Upper lobe of right lung (tissue), 1 donor: ENCODE measurements around the gene ABRAXAS1. TPM values are rescaled to one million over a fixed set of nuclear protein-coding genes. Genes with fewer than 3 reads are reported as not detected.

Source experiments
- ATAC-seq: fragments of 200-7000 bp; cut with Tn5 transposase; one replicate; pipeline ENCODE4 v1.9.1; 2020; ENCODE audit warnings: mild to moderate bottlenecking, moderate library complexity
- DNase-seq: peaks from one replicate; pipeline ENCODE4 v3.0.0-alpha.2; 2020
- H3K27ac ChIP-seq: fragments of 200-600 bp; one replicate; pipeline ENCODE4 v1.8.0; 2022
- H3K27me3 ChIP-seq: fragments of 200-600 bp; one replicate; pipeline ENCODE4 v1.8.0; 2022; ENCODE audit warnings: mild to moderate bottlenecking
- H3K36me3 ChIP-seq: fragments of 200-600 bp; one replicate; pipeline ENCODE4 v1.8.0; 2022
- H3K4me1 ChIP-seq: fragments of 200-600 bp; one replicate; pipeline ENCODE4 v1.8.0; 2022
- H3K4me3 ChIP-seq: fragments of 200-600 bp; one replicate; pipeline ENCODE4 v1.8.0; 2022; ENCODE audit warnings: mild to moderate bottlenecking
- H3K9me3 ChIP-seq: fragments of 200-600 bp; one replicate; pipeline ENCODE4 v1.8.0; 2022
- CTCF ChIP-seq: fragments of 200-600 bp; IDR thresholded peaks from one replicate; pipeline ENCODE4 v1.8.0; 2022; ENCODE audit warnings: antibody characterized with exemption
- intact Hi-C: fragments of 100-400 bp; cut with DNase I; formaldehyde crosslinking; loops from one replicate; pipeline ENCODE4 v1.11.0; 2022
- total RNA-seq: library from RNA; stranded (reverse); fragmentation: NEBNext Ultra II Directional; extraction: Animal tissue kit (Norgen Biotek cat#: 25700); gene quantifications from one replicate; pipeline ENCODE4 v1.2.1, GENCODE V29; 2021
- donor health status: DM: no; HTN: yes; CAD: no; lungs with severe emphysema.

ABRAXAS1 gene
- total RNA-seq, 1 donor from 2014 or later: 12.0 TPM

- DNase-seq (no peak), ATAC-seq (no peak)
- TF ChIP-seq CTCF: no peak
- intact Hi-C loops: no loop called here
- H3K36me3 ChIP-seq: peaks cover 48% of the 10 kb centered on the region
- H3K27me3 ChIP-seq: no peaks in the 10 kb centered on the region
- H3K27ac ChIP-seq: peak overlapping the region; percentile 99
- peak overlapping the region; percentile 80 for H3K4me3 ChIP-seq
- no peaks in the 10 kb centered on the region for H3K9me3 ChIP-seq
- peaks cover 22% of the 10 kb centered on the region for H3K4me1 ChIP-seq
Measured at GRCh38 chr4:83456184-83456501, 28.8 kb downstream of the ABRAXAS1 start.

DNA sequence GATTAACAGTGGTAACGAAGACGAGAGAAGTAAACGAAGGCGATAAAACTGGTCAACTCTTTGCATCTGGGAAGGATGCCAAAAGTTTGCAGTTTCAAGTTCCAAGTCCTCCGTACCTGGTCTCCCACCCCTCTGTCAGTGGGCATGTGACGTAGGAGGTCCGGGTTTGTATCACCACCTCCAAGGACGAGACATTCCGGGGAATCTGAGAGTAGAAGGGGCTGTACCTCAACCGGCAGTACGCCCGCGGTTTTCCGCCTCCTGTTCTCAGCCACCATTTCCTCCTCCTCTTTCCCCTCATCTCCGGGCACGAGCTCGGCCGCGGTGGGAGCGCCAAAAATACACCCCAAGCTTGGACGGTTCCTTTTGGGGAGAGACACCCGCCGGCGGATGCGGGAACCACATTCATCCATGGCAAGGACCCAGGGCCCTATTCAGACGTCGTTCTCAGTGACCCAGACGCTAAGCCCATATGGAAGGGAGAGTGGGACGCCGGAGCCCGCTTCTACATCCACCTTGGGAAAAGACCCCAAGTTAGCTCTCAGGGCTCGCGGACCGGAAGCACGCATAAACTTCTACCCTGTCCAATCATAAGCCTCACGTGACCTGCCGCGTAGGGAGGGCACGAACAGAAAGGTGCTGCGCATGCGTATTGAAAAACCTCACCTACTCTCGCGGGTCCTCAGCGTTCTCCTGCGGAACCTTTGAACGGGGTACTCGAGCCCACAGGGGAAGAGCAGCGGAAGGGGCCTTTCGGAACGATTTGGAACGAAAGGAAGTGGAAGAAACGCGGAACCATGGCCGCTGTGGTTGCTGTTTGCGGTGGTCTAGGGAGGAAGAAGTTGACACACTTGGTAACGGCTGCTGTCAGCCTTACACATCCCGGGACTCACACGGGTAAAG lies 29.4 kb downstream of the ABRAXAS1 start, which contains the start of the genes HELQ and MRPS18C:
TSS of gene HELQ (minus strand) at position 543 of the 903 bp plus-strand sequence. CDS start at position 413, 130 bp downstream.
TSS of gene MRPS18C (plus strand) at position 778 of the 903 bp plus-strand sequence. CDS start at position 798, 20 bp downstream.
- DNase-seq (peak; percentile 96), ATAC-seq (peak; percentile 98)
- Histone ChIP-seq H3K9me3 (no peaks in the 10 kb centered on the region), H3K4me1 (peaks cover 22% of the 10 kb centered on the region), H3K4me3 (peak within 1 kb of the TSS; percentile 80), H3K27ac (peak within 1 kb of the TSS; percentile 99), H3K27me3 (no peaks in the 10 kb centered on the region), H3K36me3 (peaks cover 42% of the 10 kb centered on the region)
- peak; percentile 25 for TF ChIP-seq CTCF
- intact Hi-C loops: no loop called here

DNA sequence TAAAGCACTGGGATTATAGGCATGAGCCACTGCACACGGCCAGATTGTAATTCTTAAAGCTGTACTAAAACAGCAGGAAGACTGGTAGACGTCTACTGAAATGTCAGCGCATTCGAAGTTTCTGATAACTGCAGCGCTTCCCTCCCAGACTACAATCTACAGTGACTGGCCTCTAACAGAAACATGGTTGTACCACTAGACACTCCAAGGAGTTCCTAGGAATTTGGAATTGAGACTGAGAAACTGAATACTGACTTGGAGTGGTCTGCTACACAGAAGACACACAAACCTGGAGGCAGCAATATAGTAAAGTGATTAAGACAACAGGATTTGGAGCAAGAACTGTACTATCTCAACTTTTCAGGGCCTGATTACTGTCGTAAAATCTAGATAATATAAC lies 30.2 kb downstream of the ABRAXAS1 start:
- Histone ChIP-seq H3K9me3 (no peaks in the 10 kb centered on the region), H3K27me3 (no peaks in the 10 kb centered on the region), H3K27ac (peak overlapping the region; percentile 99), H3K36me3 (peaks cover 34% of the 10 kb centered on the region), H3K4me3 (peak overlapping the region; percentile 80), H3K4me1 (peaks cover 22% of the 10 kb centered on the region)
- ATAC-seq (no peak), DNase-seq (no peak)
- TF ChIP-seq CTCF: no peak
- intact Hi-C loops: no loop called here

DNA sequence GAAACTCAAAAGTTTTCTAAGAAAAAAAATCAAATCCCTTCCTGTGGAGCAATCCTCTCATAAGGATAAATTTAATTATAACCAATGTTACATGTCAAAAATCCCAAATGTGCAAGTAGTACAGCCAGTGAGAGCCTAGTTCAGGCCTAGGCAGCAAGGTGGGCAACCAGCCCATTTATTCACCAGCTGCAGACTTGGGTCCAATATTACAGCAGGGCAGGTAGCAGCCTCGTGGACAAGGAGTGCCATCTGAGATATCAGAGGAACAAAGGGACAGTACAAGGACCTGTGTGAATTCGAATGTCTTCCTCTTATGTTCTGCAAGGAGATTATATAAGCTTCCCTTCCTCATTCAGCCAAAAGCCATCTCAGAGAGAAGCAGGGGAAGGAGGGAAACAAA lies 35.9 kb downstream of the ABRAXAS1 start:
- H3K9me3 ChIP-seq: no peaks in the 10 kb centered on the region
- no peak for ATAC-seq
- H3K36me3 ChIP-seq: peaks cover 34% of the 10 kb centered on the region
- H3K27ac ChIP-seq: no peak overlapping the region
- H3K4me1 ChIP-seq: peaks cover 3% of the 10 kb centered on the region
- TF ChIP-seq CTCF: no peak
- intact Hi-C loops: no loop called here
- DNase-seq: no peak
- H3K27me3 ChIP-seq: no peaks in the 10 kb centered on the region
- no peak overlapping the region for H3K4me3 ChIP-seq

GRCh38 chr4:83440899-83441298 lies 44.0 kb downstream of the ABRAXAS1 start:
- no peak for TF ChIP-seq CTCF
- H3K4me1 ChIP-seq: no peaks in the 10 kb centered on the region
- H3K4me3 ChIP-seq: no peak overlapping the region
- ATAC-seq: no peak
- peaks cover 63% of the 10 kb centered on the region for H3K36me3 ChIP-seq
- intact Hi-C loops: no loop called here
- DNase-seq: no peak
- H3K27me3 ChIP-seq: no peaks in the 10 kb centered on the region
- H3K27ac ChIP-seq: no peak overlapping the region
- no peaks in the 10 kb centered on the region for H3K9me3 ChIP-seq
